B cell (primary cell): ENCODE measurements around the gene PACSIN1. TPM values are rescaled to one million over a fixed set of nuclear protein-coding genes. Genes with fewer than 3 reads are reported as not detected.

ENCODE experiments used
- ATAC-seq: fragments of 200-7000 bp; cut with Tn5 transposase; one replicate; pipeline ENCODE4 v1.10.0; 2021; ENCODE audit warnings: low read depth, mild to moderate bottlenecking, moderate number of reproducible peaks, moderate library complexity
- CTCF ChIA-PET: fragments of 350-600 bp; sonication (Branson Sonifier 250); formaldehyde crosslinking; loops from one replicate; lab custom pipeline; 2021; ENCODE audit warnings: antibody characterized with exemption, inconsistent platforms; lab: Charles Lee
- POLR2A ChIA-PET: fragments of 350-600 bp; sonication (Branson Sonifier 250); formaldehyde crosslinking; loops from one replicate; lab custom pipeline; 2021; ENCODE audit warnings: antibody characterized with exemption; lab: Charles Lee
- DNase-seq: peaks from one replicate; pipeline ENCODE4 v3.0.0; 2013
- H2AFZ ChIP-seq: 2 replicates; pipeline ENCODE4 v1.6.1; 2012; ENCODE audit warnings: mild to moderate bottlenecking, low read depth, low read length; ENCODE audit not compliant: insufficient read depth, poor library complexity, severe bottlenecking
- H3K27ac ChIP-seq, 2 donors: 1 replicate in 1 of 2; 2 replicates in 1 of 2; pipeline ENCODE4 v1.5.1; 2012 to 2013; ENCODE audit warnings: low read length in 2 of 2, mild to moderate bottlenecking in 2 of 2, moderate library complexity in 1 of 2
- H3K27me3 ChIP-seq, 4 experiments: fragments of 200-600 bp in 1 of 4; sonication (generic) in 1 of 4; replicated peaks in 1 of 4; 1 replicate in 2 of 4; 2 replicates in 2 of 4; pipeline versions ENCODE4 v1.6.1 to v1.7.0; 2013 to 2016; ENCODE audit warnings: low read length in 3 of 4, mild to moderate bottlenecking in 2 of 4, mixed read lengths in 1 of 4, moderate library complexity in 1 of 4; ENCODE audit not compliant: insufficient read depth in 4 of 4, control insufficient read depth in 3 of 4; ENCODE audit errors: control extremely low read depth in 1 of 4
- H3K36me3 ChIP-seq, 2 experiments: replicated peaks in 1 of 2; 1 replicate in 1 of 2; 2 replicates in 1 of 2; pipeline versions ENCODE4 v1.6.1 to v1.7.1; 2013; ENCODE audit warnings: low read length in 1 of 2; ENCODE audit not compliant: insufficient read depth in 2 of 2, control insufficient read depth in 1 of 2; ENCODE audit errors: control extremely low read depth in 1 of 2, extremely low read depth in 1 of 2
- H3K4me1 ChIP-seq, 2 donors: fragments of 200-600 bp in 1 of 2; sonication (generic) in 1 of 2; 1 replicate in 1 of 2; 2 replicates in 1 of 2; pipeline versions ENCODE4 v1.5.1 to v1.6.1; 2013 to 2017; ENCODE audit warnings: low read length in 2 of 2; ENCODE audit not compliant: control insufficient read depth in 2 of 2, insufficient read depth in 2 of 2
- H3K4me2 ChIP-seq: replicated peaks from 2 replicates; pipeline ENCODE3; 2012; ENCODE audit warnings: mild to moderate bottlenecking, low read depth, low read length; ENCODE audit not compliant: poor library complexity, severe bottlenecking
- H3K4me3 ChIP-seq, 5 experiments: fragments of 200-600 bp in 1 of 5; sonication (generic) in 1 of 5; 1 replicate in 3 of 5; 2 replicates in 2 of 5; pipeline versions ENCODE4 v1.5.1 to v1.7.0; 2011 to 2016; ENCODE audit warnings: low read length in 4 of 5, mild to moderate bottlenecking in 4 of 5, low read depth in 2 of 5, control low read depth in 1 of 5, moderate library complexity in 1 of 5; ENCODE audit not compliant: insufficient read depth in 1 of 5; ENCODE audit errors: control extremely low read depth in 1 of 5, extremely low read depth in 1 of 5
- H3K79me2 ChIP-seq: fragments of 200-600 bp; sonication (generic); one replicate; pipeline ENCODE4 v1.6.0; 2016; ENCODE audit warnings: low read length; ENCODE audit not compliant: control insufficient read depth, insufficient read depth
- H3K9ac ChIP-seq: fragments of 200-600 bp; sonication (generic); 2 replicates; pipeline ENCODE4 v1.6.1; 2017; ENCODE audit warnings: mild to moderate bottlenecking, low read length, moderate library complexity
- H3K9me3 ChIP-seq, 3 donors: one replicate each; pipeline versions ENCODE4 v1.6.1 to v1.7.1; 2013; ENCODE audit warnings: low read length in 2 of 3; ENCODE audit not compliant: control insufficient read depth in 2 of 3, insufficient read depth in 1 of 3; ENCODE audit errors: control extremely low read depth in 1 of 3
- H4K20me1 ChIP-seq: 2 replicates; pipeline ENCODE4 v1.6.0; 2012; ENCODE audit warnings: mild to moderate bottlenecking, low read length; ENCODE audit not compliant: insufficient read depth, control insufficient read depth, poor library complexity, severe bottlenecking
- H3K27ac Mint-ChIP-seq: one replicate; pipeline ENCODE4 v1.8.0; 2021; ENCODE audit warnings: mixed read lengths
- H3K27me3 Mint-ChIP-seq: one replicate; pipeline ENCODE4 v1.8.0; 2021; ENCODE audit warnings: mixed read lengths
- H3K4me1 Mint-ChIP-seq: one replicate; pipeline ENCODE4 v1.8.0; 2021; ENCODE audit warnings: mixed read lengths
- H3K4me3 Mint-ChIP-seq: one replicate; pipeline ENCODE4 v1.8.0; 2021; ENCODE audit warnings: mixed read lengths
- H3K9me3 Mint-ChIP-seq: one replicate; pipeline ENCODE4 v1.8.0; 2022; ENCODE audit warnings: mixed read lengths; ENCODE audit not compliant: insufficient read depth
- EZH2 ChIP-seq: IDR thresholded peaks from 2 replicates; pipeline ENCODE4 v1.6.1; 2012; ENCODE audit warnings: borderline replicate concordance, low read depth, mild to moderate bottlenecking, moderate library complexity, low read length; ENCODE audit not compliant: insufficient read depth, poor library complexity, severe bottlenecking
- WGBS: methylation state at CpG from one replicate; pipeline ENCODE4 v1.1.5; 2013; ENCODE audit warnings: missing lambda C conversion rate; ENCODE audit not compliant: insufficient coverage; 5-methylcytosine and 5-hydroxymethylcytosine counted together
- intact Hi-C: fragments of 100-400 bp; cut with micrococcal nuclease; formaldehyde crosslinking; loops from one replicate; pipeline ENCODE4 v1.10.0; 2022
- polyA plus RNA-seq: library from polyadenylated mRNA; depleted of rRNA; stranded (reverse); fragments of >200 nt; gene quantifications from 2 replicates; pipeline ENCODE4 v1.2.3, GENCODE V29; 2012
- total RNA-seq, 2 donors: library from RNA; stranded (reverse); fragments of 120-200 nt in 1 of 2; gene quantifications; 1 replicate in 1 of 2; 2 replicates in 1 of 2; pipeline versions ENCODE4 v1.2.3 to v1.2.4, GENCODE V29; 2013 to 2022
- TF ChIP-seq, protein P1 (sequence below): fragments of 200-600 bp; IDR thresholded peaks from one replicate; pipeline ENCODE4 v1.8.0; 2022; ENCODE audit warnings: antibody characterized with exemption, mild to moderate bottlenecking

PACSIN1 gene
- total and polyA plus RNA-seq, 2 donors (not counting 1 experiment from before 2014, with no cell fraction given): 0.18 to 0.20 TPM

DNA sequence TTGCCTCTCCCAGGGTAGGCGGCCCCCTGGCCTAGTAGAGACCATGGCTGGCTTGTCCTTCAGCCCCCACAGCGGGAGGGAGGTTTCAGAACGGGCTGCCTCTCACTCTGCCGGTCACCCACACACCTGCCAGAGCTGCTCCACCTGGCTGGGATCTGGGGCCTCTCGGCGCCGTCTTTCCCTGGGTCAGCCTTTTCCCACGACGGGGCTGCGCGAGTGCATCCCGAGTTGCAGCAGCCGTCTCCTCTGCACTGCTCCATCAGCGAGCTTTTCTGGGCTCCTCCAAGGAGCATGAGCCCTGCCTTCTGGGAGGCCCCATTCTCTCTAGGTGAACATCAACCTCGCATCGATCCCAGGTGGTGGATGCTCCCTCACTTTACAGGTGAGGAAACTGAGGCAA is 106.1 kb downstream of the PACSIN1 start:
- intact Hi-C loops: no loop called here
- Histone ChIP-seq H3K9me3 (no peaks in the 10 kb centered on the region), H3K4me3 (no peak overlapping the region), H2AFZ (no peak overlapping the region), H3K4me1 (no peaks in the 10 kb centered on the region), H3K9ac (no peak overlapping the region), H3K79me2 (no peaks in the 10 kb centered on the region), H3K4me2 (no peak overlapping the region), H3K36me3 (no peaks in the 10 kb centered on the region), H3K27ac (no peak overlapping the region), H3K27me3 (peaks cover 0 to 12% (median 2%) of the 10 kb centered on the region in 4 experiments), H4K20me1 (no peaks in the 10 kb centered on the region)
- no peaks in the 10 kb centered on the region for H3K9me3 Mint-ChIP-seq
- TF ChIP-seq EZH2: no peak
- TF ChIP-seq, protein P1, sequence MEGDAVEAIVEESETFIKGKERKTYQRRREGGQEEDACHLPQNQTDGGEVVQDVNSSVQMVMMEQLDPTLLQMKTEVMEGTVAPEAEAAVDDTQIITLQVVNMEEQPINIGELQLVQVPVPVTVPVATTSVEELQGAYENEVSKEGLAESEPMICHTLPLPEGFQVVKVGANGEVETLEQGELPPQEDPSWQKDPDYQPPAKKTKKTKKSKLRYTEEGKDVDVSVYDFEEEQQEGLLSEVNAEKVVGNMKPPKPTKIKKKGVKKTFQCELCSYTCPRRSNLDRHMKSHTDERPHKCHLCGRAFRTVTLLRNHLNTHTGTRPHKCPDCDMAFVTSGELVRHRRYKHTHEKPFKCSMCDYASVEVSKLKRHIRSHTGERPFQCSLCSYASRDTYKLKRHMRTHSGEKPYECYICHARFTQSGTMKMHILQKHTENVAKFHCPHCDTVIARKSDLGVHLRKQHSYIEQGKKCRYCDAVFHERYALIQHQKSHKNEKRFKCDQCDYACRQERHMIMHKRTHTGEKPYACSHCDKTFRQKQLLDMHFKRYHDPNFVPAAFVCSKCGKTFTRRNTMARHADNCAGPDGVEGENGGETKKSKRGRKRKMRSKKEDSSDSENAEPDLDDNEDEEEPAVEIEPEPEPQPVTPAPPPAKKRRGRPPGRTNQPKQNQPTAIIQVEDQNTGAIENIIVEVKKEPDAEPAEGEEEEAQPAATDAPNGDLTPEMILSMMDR: no peak
- peaks cover 3% of the 10 kb centered on the region for H3K27me3 Mint-ChIP-seq
- H3K27ac Mint-ChIP-seq: no peak overlapping the region
- no peak for DNase-seq
- CTCF ChIA-PET: no interaction called here
- no peak overlapping the region for H3K4me3 Mint-ChIP-seq
- 92% methylated on average over 16 of the region's 16 CpGs for WGBS
- POLR2A ChIA-PET: no interaction called here
- no peaks in the 10 kb centered on the region for H3K4me1 Mint-ChIP-seq
- ATAC-seq: no peak

DNA sequence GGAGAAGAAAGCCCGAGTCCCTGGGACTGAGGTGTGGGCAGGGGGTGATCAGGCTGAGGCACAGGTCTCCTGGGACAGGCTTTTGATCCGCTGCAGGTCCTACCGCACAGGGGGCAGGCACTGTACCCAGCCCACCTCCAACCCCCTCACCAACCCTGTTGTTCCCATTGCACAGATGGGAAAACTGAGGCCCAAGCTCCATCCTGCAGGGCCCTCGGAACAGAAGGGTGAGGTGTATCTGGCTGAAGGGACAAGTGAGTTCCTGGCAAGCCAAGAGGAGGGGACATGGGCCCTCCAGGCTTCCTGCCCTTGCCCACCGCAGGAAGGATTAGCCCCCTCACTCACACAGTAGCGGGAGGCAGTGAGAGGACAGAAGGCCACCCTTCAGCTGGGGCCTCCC is 106.7 kb downstream of the PACSIN1 start:
- CTCF ChIA-PET: no interaction called here
- no peaks in the 10 kb centered on the region for H3K4me1 ChIP-seq
- POLR2A ChIA-PET: no interaction called here

More for the DNA sequence above, 106.7 kb downstream of the PACSIN1 start:
- Mint-ChIP-seq H3K27ac (no peak overlapping the region), H3K27me3 (peaks cover under 1% of the 10 kb centered on the region), H3K9me3 (no peaks in the 10 kb centered on the region), H3K4me3 (no peak overlapping the region), H3K4me1 (no peaks in the 10 kb centered on the region)
- intact Hi-C loops: no loop called here
- WGBS: 96% methylated on average over 4 of the region's 6 CpGs
- H3K9ac ChIP-seq: no peak overlapping the region
- DNase-seq (no peak), ATAC-seq (no peak)
- peaks cover 0 to 12% (median 2%) of the 10 kb centered on the region in 4 experiments for H3K27me3 ChIP-seq
- no peaks in the 10 kb centered on the region for H3K36me3 ChIP-seq
- no peak for TF ChIP-seq EZH2
- TF ChIP-seq, protein P1: no peak
- no peaks in the 10 kb centered on the region for H3K9me3 ChIP-seq
- no peak overlapping the region for H2AFZ ChIP-seq
- H4K20me1 ChIP-seq: no peaks in the 10 kb centered on the region
- no peak overlapping the region for H3K27ac ChIP-seq
- H3K4me2 ChIP-seq: no peak overlapping the region
- no peaks in the 10 kb centered on the region for H3K79me2 ChIP-seq
- no peak overlapping the region for H3K4me3 ChIP-seq
